Suprapubic skin (tissue), 4 donors: Measurements from ENCODE around the gene ARHGAP18. TPM values are rescaled to one million over a fixed set of nuclear protein-coding genes. Genes with fewer than 3 reads are reported as not detected.

ENCODE experiments used
- DNase-seq, 2 donors: peaks; one replicate each; pipeline ENCODE4 v3.0.0-alpha.2; 2019; ENCODE audit warnings: low spot score in 2 of 2
- H3K27ac ChIP-seq: fragments of 200-600 bp; sonication (generic); one replicate; pipeline ENCODE4 v1.5.1; 2019
- H3K27me3 ChIP-seq: fragments of 200-600 bp; sonication (generic); one replicate; pipeline ENCODE4 v1.5.1; 2019
- H3K36me3 ChIP-seq: fragments of 200-600 bp; sonication (generic); one replicate; pipeline ENCODE4 v1.5.1; 2019
- H3K4me1 ChIP-seq: fragments of 200-600 bp; sonication (generic); one replicate; pipeline ENCODE4 v1.5.1; 2019
- H3K4me3 ChIP-seq: fragments of 200-600 bp; sonication (generic); one replicate; pipeline ENCODE4 v1.5.1; 2019; ENCODE audit warnings: mild to moderate bottlenecking
- H3K9me3 ChIP-seq: fragments of 200-600 bp; sonication (generic); one replicate; pipeline ENCODE4 v1.5.1; 2019
- EP300 ChIP-seq: sonication (generic); formaldehyde crosslinking; IDR thresholded peaks from one replicate; pipeline ENCODE4 v1.6.1; 2017; ENCODE audit warnings: antibody characterized with exemption
- POLR2A ChIP-seq, 2 donors: fragments of 450-650 bp; IDR thresholded peaks; one replicate each; pipeline ENCODE4 v1.6.1; 2017; ENCODE audit warnings: antibody characterized with exemption in 2 of 2, mild to moderate bottlenecking in 2 of 2, moderate library complexity in 2 of 2
- POLR2AphosphoS5 ChIP-seq, 3 donors: sonication (generic); formaldehyde crosslinking; IDR thresholded peaks; one replicate each; pipeline ENCODE4 v1.6.1; 2017; ENCODE audit warnings: antibody characterized with exemption in 3 of 3
- WGBS: methylation state at CpG from one replicate; pipeline ENCODE4 v1.1.5; 2018; 5-methylcytosine and 5-hydroxymethylcytosine counted together
- total RNA-seq, 4 donors: library from RNA; depleted of rRNA; stranded (reverse); fragments of >200 nt; gene quantifications; one replicate each; pipeline ENCODE4 v1.1.0, GENCODE V29; 2016
- TF ChIP-seq, protein P1 (sequence below), 2 donors: fragments of 200-600 bp in 1 of 2; fragments of 450-650 bp in 1 of 2; sonication (generic) in 1 of 2; IDR thresholded peaks; one replicate each; pipeline ENCODE4 v1.5.1; 2016 to 2019; ENCODE audit warnings: antibody characterized with exemption in 2 of 2, mild to moderate bottlenecking in 1 of 2, moderate library complexity in 1 of 2

The ARHGAP18 gene
- total RNA-seq, 4 donors from 2014 or later = 7.1 to 14.2 (median 11.0) TPM

DNA sequence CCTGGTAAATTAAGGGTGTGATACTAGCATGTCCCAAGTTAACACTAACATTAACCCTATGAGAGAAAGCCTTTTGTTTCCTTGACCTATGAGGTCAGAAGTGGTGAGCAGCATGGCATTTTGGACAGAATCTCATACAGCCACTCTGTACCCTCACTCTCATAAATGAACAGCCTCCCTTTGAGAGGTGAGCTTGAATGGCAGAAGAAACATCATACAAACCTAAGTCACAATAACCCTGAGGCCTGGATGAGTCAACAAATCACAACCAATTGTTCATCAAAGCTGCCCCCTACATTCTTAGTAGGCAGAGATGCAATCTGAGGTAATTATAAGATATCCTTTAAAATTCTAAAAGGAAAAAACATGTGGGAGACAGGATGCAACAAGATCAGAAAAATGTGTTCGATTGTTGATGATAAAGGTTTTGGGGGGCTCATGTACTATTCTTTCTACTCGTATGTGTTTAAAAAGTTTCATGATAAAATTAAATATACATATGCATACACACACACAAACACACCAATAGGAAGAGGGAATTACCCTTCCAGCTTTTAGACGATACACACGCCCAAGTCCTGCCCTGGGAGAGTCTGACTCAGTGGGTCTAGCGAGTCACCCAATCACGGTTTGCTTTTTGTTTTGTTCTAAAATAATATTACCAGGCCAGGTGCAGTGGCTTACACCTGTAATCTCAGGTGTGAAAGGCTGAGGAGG, 117.3 kb downstream of the ARHGAP18 start:
- Histone ChIP-seq H3K4me1 (no peaks in the 10 kb centered on the region), H3K27ac (no peak overlapping the region)
- WGBS = 84% methylated on average over 6 of the region's 6 CpGs

DNA sequence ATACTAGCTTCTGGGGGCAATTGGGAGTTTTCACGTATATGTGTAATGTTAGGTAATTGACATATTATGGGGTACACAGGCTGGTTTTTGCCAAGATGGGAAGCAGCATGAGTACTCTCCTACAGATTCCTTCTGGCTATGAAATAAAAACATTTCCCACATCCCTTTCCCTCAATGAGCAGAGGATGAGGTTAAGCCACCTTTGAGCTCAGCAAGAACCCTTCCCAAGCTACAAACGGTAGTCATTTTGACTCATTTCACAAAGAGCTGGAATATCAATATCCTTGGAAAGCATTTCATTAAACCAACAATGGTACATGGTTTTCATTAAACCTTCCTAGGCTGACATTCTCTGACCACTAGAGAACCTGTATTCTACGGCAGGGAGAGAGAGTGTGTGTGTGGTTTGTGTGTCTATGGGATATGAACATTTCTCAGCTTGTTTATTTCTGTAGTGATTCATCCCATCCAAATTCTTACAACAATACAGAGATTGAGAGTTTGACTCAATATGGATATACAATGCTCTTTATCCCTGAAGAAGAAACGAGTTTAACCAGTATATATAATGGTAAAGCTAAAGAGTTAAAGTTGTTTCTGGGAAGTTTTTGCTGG, 119.5 kb downstream of the ARHGAP18 start:
- Histone ChIP-seq H3K27ac (no peak overlapping the region), H3K27me3 (no peaks in the 10 kb centered on the region), H3K4me1 (no peaks in the 10 kb centered on the region), H3K36me3 (peaks cover 4% of the 10 kb centered on the region), H3K9me3 (no peaks in the 10 kb centered on the region), H3K4me3 (no peak overlapping the region)
- DNase-seq = no peak
- 91% methylated on average over 4 of the region's 4 CpGs for WGBS
- TF ChIP-seq POLR2A (IDR thresholded peaks at IDR 0.05) (no peak), POLR2AphosphoS5 (IDR thresholded peaks at IDR 0.05) (no peak), EP300 (no peak)
- TF ChIP-seq, protein P1, sequence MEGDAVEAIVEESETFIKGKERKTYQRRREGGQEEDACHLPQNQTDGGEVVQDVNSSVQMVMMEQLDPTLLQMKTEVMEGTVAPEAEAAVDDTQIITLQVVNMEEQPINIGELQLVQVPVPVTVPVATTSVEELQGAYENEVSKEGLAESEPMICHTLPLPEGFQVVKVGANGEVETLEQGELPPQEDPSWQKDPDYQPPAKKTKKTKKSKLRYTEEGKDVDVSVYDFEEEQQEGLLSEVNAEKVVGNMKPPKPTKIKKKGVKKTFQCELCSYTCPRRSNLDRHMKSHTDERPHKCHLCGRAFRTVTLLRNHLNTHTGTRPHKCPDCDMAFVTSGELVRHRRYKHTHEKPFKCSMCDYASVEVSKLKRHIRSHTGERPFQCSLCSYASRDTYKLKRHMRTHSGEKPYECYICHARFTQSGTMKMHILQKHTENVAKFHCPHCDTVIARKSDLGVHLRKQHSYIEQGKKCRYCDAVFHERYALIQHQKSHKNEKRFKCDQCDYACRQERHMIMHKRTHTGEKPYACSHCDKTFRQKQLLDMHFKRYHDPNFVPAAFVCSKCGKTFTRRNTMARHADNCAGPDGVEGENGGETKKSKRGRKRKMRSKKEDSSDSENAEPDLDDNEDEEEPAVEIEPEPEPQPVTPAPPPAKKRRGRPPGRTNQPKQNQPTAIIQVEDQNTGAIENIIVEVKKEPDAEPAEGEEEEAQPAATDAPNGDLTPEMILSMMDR (IDR thresholded peaks at IDR 0.05) = no peak

More for the DNA sequence above, 117.3 kb downstream of the ARHGAP18 start:
- TF ChIP-seq, protein P1 (IDR thresholded peaks at IDR 0.05) = no peak
- TF ChIP-seq EP300 (no peak), POLR2AphosphoS5 (IDR thresholded peaks at IDR 0.05) (no peak), POLR2A (IDR thresholded peaks at IDR 0.05) (no peak)
- Histone ChIP-seq H3K27me3 (no peaks in the 10 kb centered on the region), H3K4me3 (no peak overlapping the region), H3K9me3 (no peaks in the 10 kb centered on the region), H3K36me3 (peaks cover 4% of the 10 kb centered on the region)
- DNase-seq = no peak

DNA sequence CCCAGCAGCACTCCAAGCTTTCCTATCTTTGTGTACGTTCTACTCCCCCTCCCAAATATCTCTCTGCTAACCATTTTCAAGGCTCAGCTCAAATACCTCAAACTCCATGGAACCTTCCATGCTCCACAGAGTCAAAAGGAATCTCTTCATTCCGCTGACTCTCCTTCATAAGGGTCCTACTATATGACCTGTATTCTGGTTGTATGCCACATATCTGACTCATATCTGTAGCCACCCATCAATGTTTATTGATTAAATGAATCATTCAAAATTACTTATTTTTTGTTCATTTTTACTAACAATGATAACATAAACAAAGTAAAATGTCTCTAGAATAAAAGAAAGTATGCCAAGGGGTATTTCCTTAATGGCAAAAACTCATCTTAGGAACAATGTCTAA, 123.2 kb downstream of the ARHGAP18 start:
- Histone ChIP-seq H3K9me3 (no peaks in the 10 kb centered on the region), H3K4me3 (no peak overlapping the region), H3K27me3 (no peaks in the 10 kb centered on the region), H3K36me3 (peaks cover 9% of the 10 kb centered on the region), H3K27ac (no peak overlapping the region), H3K4me1 (no peaks in the 10 kb centered on the region)
- TF ChIP-seq EP300 (no peak), POLR2AphosphoS5 (IDR thresholded peaks at IDR 0.05) (no peak), POLR2A (IDR thresholded peaks at IDR 0.05) (no peak)
- TF ChIP-seq, protein P1 (IDR thresholded peaks at IDR 0.05) = no peak
- DNase-seq = no peak
- 92% methylated on average over 2 of the region's 2 CpGs for WGBS

DNA sequence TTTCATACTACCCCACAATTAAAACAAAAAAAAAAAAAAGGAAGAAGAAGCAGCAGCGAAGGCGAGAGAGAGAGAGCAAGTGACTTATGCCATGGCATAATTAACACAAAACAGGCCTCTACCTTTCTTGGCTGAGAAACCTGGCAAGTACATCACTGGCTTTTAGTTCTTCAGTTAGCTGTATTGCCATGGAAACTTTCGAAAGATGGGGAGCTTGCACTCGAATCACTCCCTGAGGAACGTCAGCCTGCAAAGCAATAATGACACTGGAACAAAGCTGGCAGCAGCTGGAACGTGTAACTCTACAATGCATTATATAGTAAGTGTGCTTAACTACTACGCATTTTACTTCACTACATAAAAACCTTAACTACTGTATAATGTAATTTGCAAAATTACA, 126.1 kb downstream of the ARHGAP18 start:
- no peak for DNase-seq
- Histone ChIP-seq H3K4me1 (no peaks in the 10 kb centered on the region), H3K27me3 (no peaks in the 10 kb centered on the region), H3K9me3 (no peaks in the 10 kb centered on the region), H3K36me3 (peaks cover 14% of the 10 kb centered on the region), H3K4me3 (no peak overlapping the region), H3K27ac (no peak overlapping the region)
- WGBS = 89% methylated on average over 7 of the region's 7 CpGs
- no peak for TF ChIP-seq POLR2AphosphoS5 (IDR thresholded peaks at IDR 0.05)
- TF ChIP-seq, protein P1 (IDR thresholded peaks at IDR 0.05) = no peak

DNA sequence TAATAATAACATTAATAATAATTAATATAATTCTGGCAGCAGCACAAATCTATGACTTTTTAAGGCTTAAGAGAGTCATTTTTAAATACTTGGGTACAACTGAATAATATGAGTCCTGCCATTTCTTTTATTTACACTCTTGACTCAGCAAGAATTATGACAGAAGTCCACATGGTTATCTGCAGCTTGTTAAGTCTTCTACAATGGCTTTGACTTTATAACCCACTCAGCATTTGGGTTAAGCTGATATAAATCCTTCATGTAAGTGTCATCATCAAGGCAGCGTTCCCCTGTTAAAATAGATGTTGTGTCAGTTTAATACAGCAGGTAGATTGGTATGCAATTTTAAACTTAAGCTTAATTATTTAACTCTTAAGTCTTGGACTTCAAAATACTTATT, 131.7 kb downstream of the ARHGAP18 start:
- TF ChIP-seq POLR2AphosphoS5 (IDR thresholded peaks at IDR 0.05) (no peak), EP300 (no peak), POLR2A (IDR thresholded peaks at IDR 0.05) (no peak)
- TF ChIP-seq, protein P1 (IDR thresholded peaks at IDR 0.05) = no peak
- no peaks in the 10 kb centered on the region for H3K9me3 ChIP-seq
- no peaks in the 10 kb centered on the region for H3K27me3 ChIP-seq
- H3K4me3 ChIP-seq = no peak overlapping the region
- 96% methylated on average over 1 of the region's 1 CpG for WGBS
- H3K27ac ChIP-seq = no peak overlapping the region
- peaks cover 18% of the 10 kb centered on the region for H3K36me3 ChIP-seq
- DNase-seq = no peak
- peaks cover 8% of the 10 kb centered on the region for H3K4me1 ChIP-seq
